ENCODE results near the gene MCCC2. TPM values are rescaled to one million over a fixed set of nuclear protein-coding genes. Genes with fewer than 3 reads are reported as not detected.

The MCCC2 gene
- total RNA-seq, 1 donor from 2014 or later: 56.3 TPM

Other genes with a start within 250 kb of the MCCC2 start
- 19.6 and 33.6 TPM in 2 replicates for gene BDP1, start 131.7 kb upstream of the MCCC2 start, total RNA-seq
- not detected in 2 replicates for gene CARTPT, start 131.9 kb downstream of the MCCC2 start, total RNA-seq

Measured in renal cortical epithelial cell (primary cell).